ENCODE data around the gene PLPPR5. TPM values are rescaled to one million over a fixed set of nuclear protein-coding genes. Genes with fewer than 3 reads are reported as not detected.

PLPPR5 gene
- total and polyA plus RNA-seq, 10 of the 15 experiments (the other 5 are each of a cell fraction or from before 2014, with no cell fraction given), result under 0.01 to 0.11 (median 0.02) TPM; not detected in 7

- intact Hi-C loops (cut with micrococcal nuclease; ENCODE audit: unreplicated experiment), result no loop called here
- Histone ChIP-seq H3K27ac (ENCODE audit: control insufficient read depth, insufficient read depth) (no peak overlapping the region), H3K4me3 (no peak overlapping the region), H2AFZ (ENCODE audit: control insufficient read depth, low read depth, low read length) (no peak overlapping the region), H3K9ac (ENCODE audit: control insufficient read depth, insufficient read depth, low read length) (no peak overlapping the region), H3K4me1 (ENCODE audit: control insufficient read depth, insufficient read depth, low read length) (no peaks in the 10 kb centered on the region), H3K36me3 (ENCODE audit: control insufficient read depth in 2 of 2, insufficient read depth in 2 of 2, low read length in 1 of 2) (no peaks in the 10 kb centered on the region), H3K79me2 (ENCODE audit: control insufficient read depth, insufficient read depth, low read length) (no peaks in the 10 kb centered on the region), H3K27me3 (replicated peaks in 1 of 2; ENCODE audit: control insufficient read depth in 2 of 2, insufficient read depth in 2 of 2, low read length in 1 of 2) (peaks cover under 1 to 4% of the 10 kb centered on the region in 2 experiments; a peak in 3 of 4 replicates), H3K9me3 (replicated peaks; ENCODE audit: control insufficient read depth, insufficient read depth, low read length) (no peaks in the 10 kb centered on the region), H3K4me2 (ENCODE audit: control insufficient read depth, insufficient read depth) (no peak overlapping the region), H4K20me1 (ENCODE audit: control insufficient read depth, insufficient read depth) (no peaks in the 10 kb centered on the region)
- ATAC-seq (no peak), DNase-seq (ENCODE audit: low read depth, low spot score) (no peak), FAIRE-seq (no peak)
- in situ Hi-C loops (cut with MboI), result no loop called here
- BruUV-seq (replicated peaks), result no TSS peak
- TF ChIP-seq, protein P1, sequence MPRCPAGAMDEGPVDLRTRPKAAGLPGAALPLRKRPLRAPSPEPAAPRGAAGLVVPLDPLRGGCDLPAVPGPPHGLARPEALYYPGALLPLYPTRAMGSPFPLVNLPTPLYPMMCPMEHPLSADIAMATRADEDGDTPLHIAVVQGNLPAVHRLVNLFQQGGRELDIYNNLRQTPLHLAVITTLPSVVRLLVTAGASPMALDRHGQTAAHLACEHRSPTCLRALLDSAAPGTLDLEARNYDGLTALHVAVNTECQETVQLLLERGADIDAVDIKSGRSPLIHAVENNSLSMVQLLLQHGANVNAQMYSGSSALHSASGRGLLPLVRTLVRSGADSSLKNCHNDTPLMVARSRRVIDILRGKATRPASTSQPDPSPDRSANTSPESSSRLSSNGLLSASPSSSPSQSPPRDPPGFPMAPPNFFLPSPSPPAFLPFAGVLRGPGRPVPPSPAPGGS (IDR thresholded peaks at IDR 0.05; ENCODE audit: borderline replicate concordance, insufficient read depth, low read depth, low read length, poor library complexity, severe bottlenecking), result no peak
- TF ChIP-seq HDAC6 (IDR thresholded peaks at IDR 0.05; ENCODE audit: unreplicated experiment) (no peak), JUNB (IDR thresholded peaks at IDR 0.05) (no peak), SREBF1 (IDR thresholded peaks at IDR 0.05; ENCODE audit: low read length) (no peak), TARDBP (IDR thresholded peaks at IDR 0.05; ENCODE audit: borderline replicate concordance) (no peak)
- TF ChIP-seq, protein P2, sequence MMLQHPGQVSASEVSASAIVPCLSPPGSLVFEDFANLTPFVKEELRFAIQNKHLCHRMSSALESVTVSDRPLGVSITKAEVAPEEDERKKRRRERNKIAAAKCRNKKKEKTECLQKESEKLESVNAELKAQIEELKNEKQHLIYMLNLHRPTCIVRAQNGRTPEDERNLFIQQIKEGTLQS (IDR thresholded peaks at IDR 0.05; ENCODE audit: borderline replicate concordance, extremely low read depth, low read depth, low read length), result no peak
- ChIA-PET CTCF (no interaction called here), POLR2A (no interaction called here), SMC1A (ENCODE audit: uncharacterized antibody, unreplicated experiment) (no interaction called here), RAD21 (ENCODE audit: unreplicated experiment) (no interaction called here)
- 21% methylated on average over 2 of the region's 2 CpGs for WGBS (ENCODE audit: insufficient coverage, insufficient replicate concordance, low lambda C conversion rate, missing lambda C conversion rate)
Observed at GRCh38 chr1:99010679-99011078, 6.0 kb upstream of the PLPPR5 start.

GRCh38 chr1:99007366-99007765 lies 2.7 kb upstream of the PLPPR5 start:
- H4K20me1 ChIP-seq (ENCODE audit: control insufficient read depth, insufficient read depth), result no peaks in the 10 kb centered on the region
- BruUV-seq (replicated peaks), result no TSS peak
- H3K27ac ChIP-seq (ENCODE audit: control insufficient read depth, insufficient read depth), result no peak overlapping the region
- RAD21 ChIA-PET (ENCODE audit: unreplicated experiment), result no interaction called here
- H3K4me3 ChIP-seq, result no peak overlapping the region
- H3K27me3 ChIP-seq (replicated peaks in 1 of 2; ENCODE audit: control insufficient read depth in 2 of 2, insufficient read depth in 2 of 2, low read length in 1 of 2), result peaks cover 4 to 7% of the 10 kb centered on the region in 2 experiments
- 7% methylated on average over 3 of the region's 3 CpGs for WGBS (ENCODE audit: insufficient coverage, insufficient replicate concordance, low lambda C conversion rate, missing lambda C conversion rate)
- intact Hi-C loops (cut with micrococcal nuclease; ENCODE audit: unreplicated experiment), result no loop called here
- H3K9me3 ChIP-seq (replicated peaks; ENCODE audit: control insufficient read depth, insufficient read depth, low read length), result no peaks in the 10 kb centered on the region
- no peaks in the 10 kb centered on the region for H3K36me3 ChIP-seq (ENCODE audit: control insufficient read depth in 2 of 2, insufficient read depth in 2 of 2, low read length in 1 of 2)
- in situ Hi-C loops (cut with MboI), result no loop called here
- H3K9ac ChIP-seq (ENCODE audit: control insufficient read depth, insufficient read depth, low read length), result no peak overlapping the region
- no peaks in the 10 kb centered on the region for H3K4me1 ChIP-seq (ENCODE audit: control insufficient read depth, insufficient read depth, low read length)
- CTCF ChIA-PET, result no interaction called here
- SMC1A ChIA-PET (ENCODE audit: uncharacterized antibody, unreplicated experiment), result no interaction called here
- no peak for ATAC-seq
- H2AFZ ChIP-seq (ENCODE audit: control insufficient read depth, low read depth, low read length), result no peak overlapping the region
- no peak overlapping the region for H3K4me2 ChIP-seq (ENCODE audit: control insufficient read depth, insufficient read depth)
- no peak for FAIRE-seq
- no peaks in the 10 kb centered on the region for H3K79me2 ChIP-seq (ENCODE audit: control insufficient read depth, insufficient read depth, low read length)
- DNase-seq (ENCODE audit: low read depth, low spot score), result no peak
- POLR2A ChIA-PET, result no interaction called here
- TF ChIP-seq GABPA (IDR thresholded peaks at IDR 0.05; ENCODE audit: low read depth) (no peak), SREBF2 (IDR thresholded peaks at IDR 0.05; ENCODE audit: low read length) (no peak), ZNF274 (IDR thresholded peaks at IDR 0.05; ENCODE audit: insufficient read depth, insufficient read length) (no peak), ATF7 (IDR thresholded peaks at IDR 0.05; ENCODE audit: low read depth) (no peak), NR2F1 (conservative IDR thresholded peaks at IDR 0.05) (no peak), FOS (IDR thresholded peaks at IDR 0.05; ENCODE audit: borderline replicate concordance, extremely low read depth, insufficient read length) (no peak)
- TF ChIP-seq, protein P3, sequence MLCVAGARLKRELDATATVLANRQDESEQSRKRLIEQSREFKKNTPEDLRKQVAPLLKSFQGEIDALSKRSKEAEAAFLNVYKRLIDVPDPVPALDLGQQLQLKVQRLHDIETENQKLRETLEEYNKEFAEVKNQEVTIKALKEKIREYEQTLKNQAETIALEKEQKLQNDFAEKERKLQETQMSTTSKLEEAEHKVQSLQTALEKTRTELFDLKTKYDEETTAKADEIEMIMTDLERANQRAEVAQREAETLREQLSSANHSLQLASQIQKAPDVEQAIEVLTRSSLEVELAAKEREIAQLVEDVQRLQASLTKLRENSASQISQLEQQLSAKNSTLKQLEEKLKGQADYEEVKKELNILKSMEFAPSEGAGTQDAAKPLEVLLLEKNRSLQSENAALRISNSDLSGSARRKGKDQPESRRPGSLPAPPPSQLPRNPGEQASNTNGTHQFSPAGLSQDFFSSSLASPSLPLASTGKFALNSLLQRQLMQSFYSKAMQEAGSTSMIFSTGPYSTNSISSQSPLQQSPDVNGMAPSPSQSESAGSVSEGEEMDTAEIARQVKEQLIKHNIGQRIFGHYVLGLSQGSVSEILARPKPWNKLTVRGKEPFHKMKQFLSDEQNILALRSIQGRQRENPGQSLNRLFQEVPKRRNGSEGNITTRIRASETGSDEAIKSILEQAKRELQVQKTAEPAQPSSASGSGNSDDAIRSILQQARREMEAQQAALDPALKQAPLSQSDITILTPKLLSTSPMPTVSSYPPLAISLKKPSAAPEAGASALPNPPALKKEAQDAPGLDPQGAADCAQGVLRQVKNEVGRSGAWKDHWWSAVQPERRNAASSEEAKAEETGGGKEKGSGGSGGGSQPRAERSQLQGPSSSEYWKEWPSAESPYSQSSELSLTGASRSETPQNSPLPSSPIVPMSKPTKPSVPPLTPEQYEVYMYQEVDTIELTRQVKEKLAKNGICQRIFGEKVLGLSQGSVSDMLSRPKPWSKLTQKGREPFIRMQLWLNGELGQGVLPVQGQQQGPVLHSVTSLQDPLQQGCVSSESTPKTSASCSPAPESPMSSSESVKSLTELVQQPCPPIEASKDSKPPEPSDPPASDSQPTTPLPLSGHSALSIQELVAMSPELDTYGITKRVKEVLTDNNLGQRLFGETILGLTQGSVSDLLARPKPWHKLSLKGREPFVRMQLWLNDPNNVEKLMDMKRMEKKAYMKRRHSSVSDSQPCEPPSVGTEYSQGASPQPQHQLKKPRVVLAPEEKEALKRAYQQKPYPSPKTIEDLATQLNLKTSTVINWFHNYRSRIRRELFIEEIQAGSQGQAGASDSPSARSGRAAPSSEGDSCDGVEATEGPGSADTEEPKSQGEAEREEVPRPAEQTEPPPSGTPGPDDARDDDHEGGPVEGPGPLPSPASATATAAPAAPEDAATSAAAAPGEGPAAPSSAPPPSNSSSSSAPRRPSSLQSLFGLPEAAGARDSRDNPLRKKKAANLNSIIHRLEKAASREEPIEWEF (IDR thresholded peaks at IDR 0.05; ENCODE audit: insufficient replicate concordance, low read depth, low read length), result no peak

Data from GM12878 (cell line).